IMR-90 (cell line): ENCODE results near the gene NUP98.

ENCODE experiments used
- FOS ChIP-seq: fragments of 150-350 bp; IDR thresholded peaks from 2 replicates; pipeline ENCODE4 v1.6.1; 2016; ENCODE audit warnings: low read depth, low read length
- MAFK ChIP-seq: IDR thresholded peaks from 2 replicates; pipeline ENCODE4 v1.6.1; 2012; ENCODE audit warnings: low read depth, low read length, improper control_type of control experiment
- MAZ ChIP-seq: IDR thresholded peaks from 2 replicates; pipeline ENCODE4 v1.6.1; 2012; ENCODE audit warnings: low read depth, mild to moderate bottlenecking, low read length, improper control_type of control experiment, moderate library complexity, borderline replicate concordance
- MXI1 ChIP-seq: IDR thresholded peaks from 2 replicates; pipeline ENCODE4 v1.6.1; 2012; ENCODE audit warnings: low read depth, mild to moderate bottlenecking, low read length, moderate library complexity, borderline replicate concordance
- POLR2A ChIP-seq: IDR thresholded peaks from 2 replicates; pipeline ENCODE4 v1.6.1; 2012; ENCODE audit warnings: mild to moderate bottlenecking, low read depth, low read length
- RAD21 ChIP-seq: IDR thresholded peaks from 2 replicates; pipeline ENCODE4 v1.6.1; 2012; ENCODE audit warnings: low read length, improper control_type of control experiment
- RCOR1 ChIP-seq: IDR thresholded peaks from 2 replicates; pipeline ENCODE4 v1.6.1; 2012; ENCODE audit warnings: mild to moderate bottlenecking, low read length, improper control_type of control experiment; ENCODE audit not compliant: insufficient replicate concordance
- TF ChIP-seq, protein P1 (sequence below): conservative IDR thresholded peaks from 2 replicates; pipeline ENCODE4 v1.5.1; 2012; ENCODE audit warnings: mild to moderate bottlenecking, low read depth, low read length, improper control_type of control experiment

DNA sequence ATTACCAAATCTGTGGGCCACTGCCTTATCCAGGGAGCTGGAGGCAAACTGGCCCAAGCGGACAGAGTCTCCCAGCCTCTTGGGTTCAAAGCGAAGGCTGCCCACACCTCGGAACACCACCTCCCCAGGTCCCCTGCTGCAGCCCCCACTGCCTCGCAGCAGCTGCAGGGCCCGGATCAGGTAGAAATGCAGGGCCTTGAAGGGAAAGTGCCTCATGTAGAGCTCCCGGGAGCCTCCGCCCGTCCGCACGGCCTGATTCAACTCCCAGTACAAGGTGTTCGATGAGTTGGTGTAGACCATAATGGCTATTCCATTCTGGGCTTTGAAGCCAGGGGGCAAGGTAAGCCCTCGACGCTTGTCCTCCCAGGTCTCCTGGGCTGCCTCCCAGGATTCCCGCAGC lies 157.5 kb downstream of the NUP98 start:
- no peak for TF ChIP-seq MXI1
- no peak for TF ChIP-seq MAFK
- TF ChIP-seq, protein P1, sequence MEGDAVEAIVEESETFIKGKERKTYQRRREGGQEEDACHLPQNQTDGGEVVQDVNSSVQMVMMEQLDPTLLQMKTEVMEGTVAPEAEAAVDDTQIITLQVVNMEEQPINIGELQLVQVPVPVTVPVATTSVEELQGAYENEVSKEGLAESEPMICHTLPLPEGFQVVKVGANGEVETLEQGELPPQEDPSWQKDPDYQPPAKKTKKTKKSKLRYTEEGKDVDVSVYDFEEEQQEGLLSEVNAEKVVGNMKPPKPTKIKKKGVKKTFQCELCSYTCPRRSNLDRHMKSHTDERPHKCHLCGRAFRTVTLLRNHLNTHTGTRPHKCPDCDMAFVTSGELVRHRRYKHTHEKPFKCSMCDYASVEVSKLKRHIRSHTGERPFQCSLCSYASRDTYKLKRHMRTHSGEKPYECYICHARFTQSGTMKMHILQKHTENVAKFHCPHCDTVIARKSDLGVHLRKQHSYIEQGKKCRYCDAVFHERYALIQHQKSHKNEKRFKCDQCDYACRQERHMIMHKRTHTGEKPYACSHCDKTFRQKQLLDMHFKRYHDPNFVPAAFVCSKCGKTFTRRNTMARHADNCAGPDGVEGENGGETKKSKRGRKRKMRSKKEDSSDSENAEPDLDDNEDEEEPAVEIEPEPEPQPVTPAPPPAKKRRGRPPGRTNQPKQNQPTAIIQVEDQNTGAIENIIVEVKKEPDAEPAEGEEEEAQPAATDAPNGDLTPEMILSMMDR = no peak
- no peak for TF ChIP-seq MAZ
- TF ChIP-seq RCOR1 = no peak
- TF ChIP-seq FOS = no peak
- TF ChIP-seq POLR2A = no peak
- no peak for TF ChIP-seq RAD21
